ENCODE measurements around the gene OR6K6.

OR6K6 gene

DNA sequence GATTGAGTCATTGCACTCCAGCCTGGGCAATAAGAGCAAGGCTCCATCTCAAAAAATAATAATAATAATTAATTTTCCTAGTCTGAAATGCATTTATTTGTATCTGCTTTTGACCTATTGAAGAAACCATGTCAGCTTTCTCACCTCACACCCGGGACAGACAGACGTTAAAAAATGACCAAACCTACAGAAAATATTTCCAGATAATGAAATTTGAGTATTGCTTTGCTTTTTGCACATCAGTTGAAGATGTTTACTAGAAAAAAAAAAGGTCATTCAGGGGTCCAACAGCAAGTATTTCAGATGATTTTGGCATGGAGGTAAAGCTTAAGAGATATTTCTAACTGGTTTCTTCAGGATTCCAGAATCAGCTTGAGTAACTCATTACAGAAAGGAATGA, at the start of gene OR6K6:
Gene OR6K6, plus strand, starts transcription at position 301 of the 400 bp plus-strand sequence. CDS start 168 bp downstream, outside the sequence.
- in situ Hi-C loops (cut with HindIII; ENCODE audit: low pct_ligation_motif_present, low sequenced_read_pairs) = no loop called here
- Histone ChIP-seq H3K27ac (no peak within 1 kb of the TSS), H3K4me3 (ENCODE audit: low read depth, low read length) (no peak within 1 kb of the TSS), H3K27me3 (replicated peaks) (no peaks in the 10 kb centered on the region), H3K36me3 (replicated peaks) (no peaks in the 10 kb centered on the region)
- TF ChIP-seq, protein P1, sequence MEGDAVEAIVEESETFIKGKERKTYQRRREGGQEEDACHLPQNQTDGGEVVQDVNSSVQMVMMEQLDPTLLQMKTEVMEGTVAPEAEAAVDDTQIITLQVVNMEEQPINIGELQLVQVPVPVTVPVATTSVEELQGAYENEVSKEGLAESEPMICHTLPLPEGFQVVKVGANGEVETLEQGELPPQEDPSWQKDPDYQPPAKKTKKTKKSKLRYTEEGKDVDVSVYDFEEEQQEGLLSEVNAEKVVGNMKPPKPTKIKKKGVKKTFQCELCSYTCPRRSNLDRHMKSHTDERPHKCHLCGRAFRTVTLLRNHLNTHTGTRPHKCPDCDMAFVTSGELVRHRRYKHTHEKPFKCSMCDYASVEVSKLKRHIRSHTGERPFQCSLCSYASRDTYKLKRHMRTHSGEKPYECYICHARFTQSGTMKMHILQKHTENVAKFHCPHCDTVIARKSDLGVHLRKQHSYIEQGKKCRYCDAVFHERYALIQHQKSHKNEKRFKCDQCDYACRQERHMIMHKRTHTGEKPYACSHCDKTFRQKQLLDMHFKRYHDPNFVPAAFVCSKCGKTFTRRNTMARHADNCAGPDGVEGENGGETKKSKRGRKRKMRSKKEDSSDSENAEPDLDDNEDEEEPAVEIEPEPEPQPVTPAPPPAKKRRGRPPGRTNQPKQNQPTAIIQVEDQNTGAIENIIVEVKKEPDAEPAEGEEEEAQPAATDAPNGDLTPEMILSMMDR (IDR thresholded peaks at IDR 0.05; ENCODE audit: low read depth, low read length, missing control alignments) = no peak
- DNase-seq = no peak

DNA sequence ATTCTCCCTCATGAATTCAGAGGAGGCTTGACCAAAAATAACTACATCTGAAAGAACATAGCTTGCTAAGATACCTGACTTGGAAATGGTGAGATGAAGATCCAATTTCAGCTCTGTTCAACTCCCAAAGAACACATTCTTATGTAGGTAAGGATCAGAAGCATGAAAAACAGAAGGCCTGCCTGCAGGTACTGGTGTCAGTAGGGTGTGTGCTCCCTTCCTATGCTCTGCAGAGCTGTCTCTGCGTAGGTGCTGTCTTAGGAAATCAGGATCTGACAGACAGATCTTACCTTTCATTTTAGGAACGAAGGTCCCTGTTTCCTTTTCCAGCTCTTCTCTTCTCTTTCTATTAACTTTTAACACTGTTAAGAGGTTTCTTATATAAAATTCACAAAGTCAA, 48.4 kb upstream of the OR6K6 start:
- TF ChIP-seq, protein P1 (IDR thresholded peaks at IDR 0.05; ENCODE audit: low read depth, low read length, missing control alignments) = no peak

DNA sequence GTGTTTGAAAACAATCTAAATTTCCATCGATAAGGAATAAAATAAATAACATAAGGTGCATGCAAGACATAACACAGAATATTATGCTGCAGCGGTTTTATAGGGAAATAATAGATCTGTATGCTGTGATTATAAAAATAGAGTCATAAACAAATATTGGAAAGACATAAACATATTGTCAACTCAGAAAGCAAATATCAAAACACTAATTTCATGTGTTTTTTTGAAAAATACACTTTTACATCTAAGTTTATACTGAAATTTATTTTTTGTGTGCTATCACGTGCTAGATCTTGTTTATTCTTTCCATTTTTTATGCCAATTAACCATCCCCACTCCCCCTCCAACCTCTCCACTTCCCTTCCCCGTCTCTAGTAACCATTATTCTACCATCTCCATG, 43.4 kb upstream of the OR6K6 start:
- no peak for DNase-seq
- TF ChIP-seq, protein P1 (IDR thresholded peaks at IDR 0.05; ENCODE audit: low read depth, low read length, missing control alignments) = no peak
- H3K4me3 ChIP-seq (ENCODE audit: low read depth, low read length) = no peak overlapping the region
- no peaks in the 10 kb centered on the region for H3K36me3 ChIP-seq (replicated peaks)
- no peak overlapping the region for H3K27ac ChIP-seq
- no peaks in the 10 kb centered on the region for H3K27me3 ChIP-seq (replicated peaks)
- in situ Hi-C loops (cut with HindIII; ENCODE audit: low pct_ligation_motif_present, low sequenced_read_pairs) = no loop called here

More for the DNA sequence above, 48.4 kb upstream of the OR6K6 start:
- no peak for DNase-seq
- H3K27me3 ChIP-seq (replicated peaks) = no peaks in the 10 kb centered on the region
- no peak overlapping the region for H3K4me3 ChIP-seq (ENCODE audit: low read depth, low read length)
- no peaks in the 10 kb centered on the region for H3K36me3 ChIP-seq (replicated peaks)
- H3K27ac ChIP-seq = no peak overlapping the region
- in situ Hi-C loops (cut with HindIII; ENCODE audit: low pct_ligation_motif_present, low sequenced_read_pairs) = no loop called here

GRCh38 chr1:158714754-158715153, 39.8 kb upstream of the OR6K6 start:
- no peak overlapping the region for H3K27ac ChIP-seq
- in situ Hi-C loops (cut with HindIII; ENCODE audit: low pct_ligation_motif_present, low sequenced_read_pairs) = no loop called here
- no peaks in the 10 kb centered on the region for H3K27me3 ChIP-seq (replicated peaks)
- DNase-seq = no peak
- no peak overlapping the region for H3K4me3 ChIP-seq (ENCODE audit: low read depth, low read length)
- TF ChIP-seq, protein P1 (IDR thresholded peaks at IDR 0.05; ENCODE audit: low read depth, low read length, missing control alignments) = no peak
- H3K36me3 ChIP-seq (replicated peaks) = no peaks in the 10 kb centered on the region

GRCh38 chr1:158716335-158716734, 38.2 kb upstream of the OR6K6 start:
- no peaks in the 10 kb centered on the region for H3K36me3 ChIP-seq (replicated peaks)
- in situ Hi-C loops (cut with HindIII; ENCODE audit: low pct_ligation_motif_present, low sequenced_read_pairs) = no loop called here
- H3K27ac ChIP-seq = no peak overlapping the region
- TF ChIP-seq, protein P1 (IDR thresholded peaks at IDR 0.05; ENCODE audit: low read depth, low read length, missing control alignments) = no peak
- H3K4me3 ChIP-seq (ENCODE audit: low read depth, low read length) = no peak overlapping the region
- H3K27me3 ChIP-seq (replicated peaks) = no peaks in the 10 kb centered on the region
- DNase-seq = no peak

DNA sequence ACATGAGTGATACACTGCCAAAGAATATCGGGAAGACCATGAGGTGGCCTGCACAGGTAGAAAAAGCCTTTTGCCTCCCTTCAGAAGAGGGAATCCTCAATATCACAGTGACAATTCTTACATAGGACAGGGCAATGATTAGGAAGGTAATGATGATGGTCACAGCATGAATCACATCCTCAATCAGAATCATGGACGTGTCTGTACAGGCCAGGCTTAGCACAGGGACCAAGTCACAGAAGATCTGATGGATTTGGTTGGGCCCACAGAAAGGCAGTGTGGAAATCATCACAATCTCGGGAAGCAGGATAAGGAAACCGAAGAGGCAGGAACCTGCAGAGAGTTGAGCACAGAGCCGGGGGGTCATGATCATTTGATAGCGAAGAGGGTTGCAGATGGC, 37.2 kb upstream of the OR6K6 start:
- TF ChIP-seq, protein P1 (IDR thresholded peaks at IDR 0.05; ENCODE audit: low read depth, low read length, missing control alignments) = no peak
- Histone ChIP-seq H3K36me3 (replicated peaks) (no peaks in the 10 kb centered on the region), H3K27ac (no peak overlapping the region), H3K27me3 (replicated peaks) (no peaks in the 10 kb centered on the region), H3K4me3 (ENCODE audit: low read depth, low read length) (no peak overlapping the region)
- in situ Hi-C loops (cut with HindIII; ENCODE audit: low pct_ligation_motif_present, low sequenced_read_pairs) = no loop called here
- no peak for DNase-seq

Data from brain microvascular endothelial cell (primary cell).